ENCODE data around the gene PCAT7.

The PCAT7 gene

GRCh38 chr9:94576131-94576530 lies 21.2 kb downstream of the PCAT7 start:
- H3K36me3 ChIP-seq (ENCODE audit: control insufficient read depth in 2 of 2, insufficient read depth in 1 of 2, low read length in 2 of 2) = no peaks in the 10 kb centered on the region
- no peaks in the 10 kb centered on the region for H3K9me3 ChIP-seq (ENCODE audit: control insufficient read depth, insufficient read depth, low read depth, low read length)
- no peaks in the 10 kb centered on the region for H3K4me1 ChIP-seq (ENCODE audit: control insufficient read depth, insufficient read depth, low read length)
- no peak overlapping the region for H3K4me3 ChIP-seq (ENCODE audit: low read depth, low read length)
- H3K27ac ChIP-seq (ENCODE audit: extremely low read depth, low read depth, low read length) = no peak overlapping the region
- ChIA-PET POLR2A (no interaction called here), CTCF (no interaction called here)
- TF ChIP-seq ZNF23 (tag by site-specific recombination; IDR thresholded peaks at IDR 0.05; ENCODE audit: borderline replicate concordance) = no peak
- TF ChIP-seq OVOL3 (tag by site-specific recombination; IDR thresholded peaks at IDR 0.05) = no peak
- no peak for TF ChIP-seq GLIS2 (tag by site-specific recombination; IDR thresholded peaks at IDR 0.05)
- no peak for TF ChIP-seq ZNF530 (tag by site-specific recombination; IDR thresholded peaks at IDR 0.05; ENCODE audit: low read depth)
- TF ChIP-seq, protein P1, sequence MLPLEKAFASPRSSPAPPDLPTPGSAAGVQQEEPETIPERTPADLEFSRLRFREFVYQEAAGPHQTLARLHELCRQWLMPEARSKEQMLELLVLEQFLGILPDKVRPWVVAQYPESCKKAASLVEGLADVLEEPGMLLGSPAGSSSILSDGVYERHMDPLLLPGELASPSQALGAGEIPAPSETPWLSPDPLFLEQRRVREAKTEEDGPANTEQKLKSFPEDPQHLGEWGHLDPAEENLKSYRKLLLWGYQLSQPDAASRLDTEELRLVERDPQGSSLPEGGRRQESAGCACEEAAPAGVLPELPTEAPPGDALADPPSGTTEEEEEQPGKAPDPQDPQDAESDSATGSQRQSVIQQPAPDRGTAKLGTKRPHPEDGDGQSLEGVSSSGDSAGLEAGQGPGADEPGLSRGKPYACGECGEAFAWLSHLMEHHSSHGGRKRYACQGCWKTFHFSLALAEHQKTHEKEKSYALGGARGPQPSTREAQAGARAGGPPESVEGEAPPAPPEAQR (tag by site-specific recombination; IDR thresholded peaks at IDR 0.05) = no peak
- TF ChIP-seq ZNF585B (tag by site-specific recombination; IDR thresholded peaks at IDR 0.05) = no peak
- no peak for TF ChIP-seq ZBTB21 (tag by site-specific recombination; IDR thresholded peaks at IDR 0.05)
- TF ChIP-seq ZNF174 (tag by site-specific recombination; IDR thresholded peaks at IDR 0.05) = no peak
- TF ChIP-seq ZNF292 (tag by site-specific recombination; IDR thresholded peaks at IDR 0.05; ENCODE audit: borderline replicate concordance, low read depth) = no peak
- no peak for TF ChIP-seq ZNF621 (tag by site-specific recombination; IDR thresholded peaks at IDR 0.05)
- TF ChIP-seq ZNF747 (tag by site-specific recombination; IDR thresholded peaks at IDR 0.05) = no peak
- TF ChIP-seq MYNN (tag by site-specific recombination; IDR thresholded peaks at IDR 0.05; ENCODE audit: borderline replicate concordance) = no peak
- TF ChIP-seq PRDM4 (tag by site-specific recombination; IDR thresholded peaks at IDR 0.05) = no peak
- no peak for TF ChIP-seq ZNF560 (tag by site-specific recombination; IDR thresholded peaks at IDR 0.05; ENCODE audit: borderline replicate concordance)
- TF ChIP-seq, protein P2, sequence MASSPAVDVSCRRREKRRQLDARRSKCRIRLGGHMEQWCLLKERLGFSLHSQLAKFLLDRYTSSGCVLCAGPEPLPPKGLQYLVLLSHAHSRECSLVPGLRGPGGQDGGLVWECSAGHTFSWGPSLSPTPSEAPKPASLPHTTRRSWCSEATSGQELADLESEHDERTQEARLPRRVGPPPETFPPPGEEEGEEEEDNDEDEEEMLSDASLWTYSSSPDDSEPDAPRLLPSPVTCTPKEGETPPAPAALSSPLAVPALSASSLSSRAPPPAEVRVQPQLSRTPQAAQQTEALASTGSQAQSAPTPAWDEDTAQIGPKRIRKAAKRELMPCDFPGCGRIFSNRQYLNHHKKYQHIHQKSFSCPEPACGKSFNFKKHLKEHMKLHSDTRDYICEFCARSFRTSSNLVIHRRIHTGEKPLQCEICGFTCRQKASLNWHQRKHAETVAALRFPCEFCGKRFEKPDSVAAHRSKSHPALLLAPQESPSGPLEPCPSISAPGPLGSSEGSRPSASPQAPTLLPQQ (tag by site-specific recombination; IDR thresholded peaks at IDR 0.05) = no peak
- no peak for TF ChIP-seq ZNF624 (tag by site-specific recombination; IDR thresholded peaks at IDR 0.05)
- no peak for TF ChIP-seq YY1 (tag by site-specific recombination; IDR thresholded peaks at IDR 0.05)

DNA sequence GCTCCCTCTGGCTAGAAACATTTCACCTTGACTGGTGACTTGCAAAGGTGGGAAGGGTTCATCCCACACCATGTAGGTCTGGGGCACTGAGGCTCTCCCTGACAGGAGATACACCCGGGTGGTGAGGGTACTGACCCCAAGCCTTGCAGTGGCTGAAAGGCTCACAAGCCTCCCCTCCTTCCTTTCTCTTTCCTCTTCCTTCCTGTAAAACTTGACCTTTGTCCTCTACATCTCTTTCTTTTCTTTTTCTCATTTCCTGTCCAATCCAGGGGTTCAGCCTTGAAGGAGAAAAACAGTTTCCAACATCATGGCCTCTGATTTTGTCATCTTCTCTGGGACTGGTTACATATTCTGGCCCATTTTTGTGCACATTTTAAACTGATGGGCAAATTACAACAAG lies 22.2 kb downstream of the PCAT7 start:
- Histone ChIP-seq H3K27ac (ENCODE audit: extremely low read depth, low read depth, low read length) (no peak overlapping the region), H3K36me3 (ENCODE audit: control insufficient read depth in 2 of 2, insufficient read depth in 1 of 2, low read length in 2 of 2) (no peaks in the 10 kb centered on the region), H3K9me3 (ENCODE audit: control insufficient read depth, insufficient read depth, low read depth, low read length) (no peaks in the 10 kb centered on the region), H3K4me3 (ENCODE audit: low read depth, low read length) (no peak overlapping the region), H3K4me1 (ENCODE audit: control insufficient read depth, insufficient read depth, low read length) (no peaks in the 10 kb centered on the region)
- CTCF ChIA-PET = interaction anchor here (0.6 kb wide), 1 partner anchor 19 kb away, joined by 4 read pairs; no protein-coding TSS in a partner anchor
- POLR2A ChIA-PET = no interaction called here
- TF ChIP-seq ZNF768 (tag by site-specific recombination; IDR thresholded peaks at IDR 0.05) = no peak
- TF ChIP-seq, protein P3, sequence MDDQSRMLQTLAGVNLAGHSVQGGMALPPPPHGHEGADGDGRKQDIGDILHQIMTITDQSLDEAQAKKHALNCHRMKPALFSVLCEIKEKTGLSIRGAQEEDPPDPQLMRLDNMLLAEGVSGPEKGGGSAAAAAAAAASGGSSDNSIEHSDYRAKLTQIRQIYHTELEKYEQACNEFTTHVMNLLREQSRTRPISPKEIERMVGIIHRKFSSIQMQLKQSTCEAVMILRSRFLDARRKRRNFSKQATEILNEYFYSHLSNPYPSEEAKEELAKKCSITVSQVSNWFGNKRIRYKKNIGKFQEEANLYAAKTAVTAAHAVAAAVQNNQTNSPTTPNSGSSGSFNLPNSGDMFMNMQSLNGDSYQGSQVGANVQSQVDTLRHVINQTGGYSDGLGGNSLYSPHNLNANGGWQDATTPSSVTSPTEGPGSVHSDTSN (CRISPR knock-in tag; IDR thresholded peaks at IDR 0.05) = no peak
- TF ChIP-seq ZNF785 (tag by site-specific recombination; IDR thresholded peaks at IDR 0.05) = no peak
- TF ChIP-seq HOXC10 (CRISPR knock-in tag; IDR thresholded peaks at IDR 0.05) = no peak
- TF ChIP-seq KLF16 (tag by site-specific recombination; IDR thresholded peaks at IDR 0.05) = no peak
- no peak for TF ChIP-seq ZBTB21 (tag by site-specific recombination; IDR thresholded peaks at IDR 0.05)
- no peak for TF ChIP-seq ZBTB26 (tag by site-specific recombination; optimal IDR thresholded peaks at IDR 0.05)
- no peak for TF ChIP-seq ZNF112 (tag by site-specific recombination; IDR thresholded peaks at IDR 0.05)
- TF ChIP-seq OSR2 (tag by site-specific recombination; IDR thresholded peaks at IDR 0.05) = no peak
- no peak for TF ChIP-seq HOXD13 (CRISPR knock-in tag; IDR thresholded peaks at IDR 0.05; ENCODE audit: borderline replicate concordance)
- no peak for TF ChIP-seq ZNF354C (tag by site-specific recombination; IDR thresholded peaks at IDR 0.05; ENCODE audit: borderline replicate concordance, low read depth)
- TF ChIP-seq ZNF629 (tag by site-specific recombination; IDR thresholded peaks at IDR 0.05) = no peak
- TF ChIP-seq, protein P4, sequence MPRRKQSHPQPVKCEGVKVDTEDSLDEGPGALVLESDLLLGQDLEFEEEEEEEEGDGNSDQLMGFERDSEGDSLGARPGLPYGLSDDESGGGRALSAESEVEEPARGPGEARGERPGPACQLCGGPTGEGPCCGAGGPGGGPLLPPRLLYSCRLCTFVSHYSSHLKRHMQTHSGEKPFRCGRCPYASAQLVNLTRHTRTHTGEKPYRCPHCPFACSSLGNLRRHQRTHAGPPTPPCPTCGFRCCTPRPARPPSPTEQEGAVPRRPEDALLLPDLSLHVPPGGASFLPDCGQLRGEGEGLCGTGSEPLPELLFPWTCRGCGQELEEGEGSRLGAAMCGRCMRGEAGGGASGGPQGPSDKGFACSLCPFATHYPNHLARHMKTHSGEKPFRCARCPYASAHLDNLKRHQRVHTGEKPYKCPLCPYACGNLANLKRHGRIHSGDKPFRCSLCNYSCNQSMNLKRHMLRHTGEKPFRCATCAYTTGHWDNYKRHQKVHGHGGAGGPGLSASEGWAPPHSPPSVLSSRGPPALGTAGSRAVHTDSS (tag by site-specific recombination; IDR thresholded peaks at IDR 0.05) = no peak

Data from HEK293 (cell line).